Mucosa of descending colon (tissue), 3 donors: ENCODE measurements around the gene HSPA12B. TPM values are rescaled to one million over a fixed set of nuclear protein-coding genes. Genes with fewer than 3 reads are reported as not detected.
A peak's percentile ranks its signal among the peaks of the same experiment; 100 is the strongest.

Source experiments
- ATAC-seq: fragments of 200-7000 bp; cut with Tn5 transposase; one replicate; pipeline ENCODE4 v1.9.1; 2020; ENCODE audit warnings: mild to moderate bottlenecking, moderate library complexity
- DNase-seq, 3 donors: peaks; one replicate each; pipeline ENCODE4 v3.0.0-alpha.2; 2020
- H3K36me3 ChIP-seq: fragments of 200-600 bp; one replicate; pipeline ENCODE4 v1.8.0; 2021; ENCODE audit warnings: low read depth, mild to moderate bottlenecking
- H3K4me1 ChIP-seq: fragments of 200-600 bp; one replicate; pipeline ENCODE4 v1.8.0; 2021; ENCODE audit warnings: low read depth, mild to moderate bottlenecking
- H3K4me3 ChIP-seq: fragments of 200-600 bp; one replicate; pipeline ENCODE4 v1.8.0; 2021; ENCODE audit warnings: mild to moderate bottlenecking
- H3K9me3 ChIP-seq: fragments of 200-600 bp; one replicate; pipeline ENCODE4 v1.8.0; 2021; ENCODE audit warnings: mild to moderate bottlenecking
- CTCF ChIP-seq: fragments of 200-600 bp; IDR thresholded peaks from one replicate; pipeline ENCODE4 v1.8.0; 2022; ENCODE audit warnings: antibody characterized with exemption, mild to moderate bottlenecking
- intact Hi-C, 2 donors: fragments of 100-400 bp; cut with DNase I in 1 of 2; cut with micrococcal nuclease in 1 of 2; formaldehyde crosslinking; loops; one replicate each; pipeline versions ENCODE4 v1.11.0 to v1.11.1; 2022; cut with DNase I, micrococcal nuclease
- total RNA-seq, 3 donors: library from RNA; stranded (reverse); fragmentation: NEBNext Ultra II Directional in 2 of 3; extraction: Animal tissue kit (Norgen Biotek cat#: 25700) in 2 of 3; gene quantifications; one replicate each; pipeline versions ENCODE4 v1.2.1 to v1.2.4, GENCODE V29; 2021 to 2023
- donor health status: DM: no; HTN: no; CAD: no; lungs with moderate emphysema.
- donor health status: DM: no; HTN: no; CAD: no.
- donor health status: DM: no; HTN: yes; CAD: no.

Gene HSPA12B
- total RNA-seq, 3 donors from 2014 or later = 1.2 to 5.9 (median 3.4) TPM

- H3K36me3 ChIP-seq = no peaks in the 10 kb centered on the region
- intact Hi-C loops = no loop called here
- ATAC-seq (no peak), DNase-seq (peak in 1 of 3 donors; percentile 6)
- H3K4me3 ChIP-seq = no peak overlapping the region
- peaks cover 7% of the 10 kb centered on the region for H3K4me1 ChIP-seq
- TF ChIP-seq CTCF = no peak
- H3K9me3 ChIP-seq = no peaks in the 10 kb centered on the region
These were observed 5.9 kb downstream of the HSPA12B start for GRCh38 chr20:3738111-3739053.

- TF ChIP-seq CTCF = no peak
- Histone ChIP-seq H3K9me3 (no peaks in the 10 kb centered on the region), H3K4me3 (no peak overlapping the region), H3K36me3 (no peaks in the 10 kb centered on the region), H3K4me1 (peaks cover 3% of the 10 kb centered on the region)
- DNase-seq = peak in 1 of 3 donors; percentile 16
- ATAC-seq = no peak
- intact Hi-C loops = no loop called here
These were observed 6.8 kb downstream of the HSPA12B start for GRCh38 chr20:3739054-3739925.

GRCh38 chr20:3739926-3740451 is 7.5 kb downstream of the HSPA12B start:
- Histone ChIP-seq H3K36me3 (no peaks in the 10 kb centered on the region), H3K4me3 (no peak overlapping the region), H3K9me3 (no peaks in the 10 kb centered on the region), H3K4me1 (no peaks in the 10 kb centered on the region)
- ATAC-seq (no peak), DNase-seq (peak in 1 of 3 donors; percentile 13)
- TF ChIP-seq CTCF = no peak
- intact Hi-C loops = no loop called here

- TF ChIP-seq CTCF = no peak
- peak in 1 of 3 donors; percentile 17 for DNase-seq
- Histone ChIP-seq H3K36me3 (no peaks in the 10 kb centered on the region), H3K4me1 (no peaks in the 10 kb centered on the region), H3K9me3 (no peaks in the 10 kb centered on the region), H3K4me3 (no peak overlapping the region)
- intact Hi-C loops = no loop called here
- ATAC-seq = no peak
These were observed 8.3 kb downstream of the HSPA12B start for GRCh38 chr20:3740615-3741301.

- no peak for ATAC-seq
- no peaks in the 10 kb centered on the region for H3K9me3 ChIP-seq
- H3K4me3 ChIP-seq = no peak overlapping the region
- no peak for TF ChIP-seq CTCF
- intact Hi-C loops = no loop called here
- H3K36me3 ChIP-seq = no peaks in the 10 kb centered on the region
- peak in 1 of 3 donors; percentile 13 for DNase-seq
- H3K4me1 ChIP-seq = no peaks in the 10 kb centered on the region
These were observed 9.5 kb downstream of the HSPA12B start for GRCh38 chr20:3741836-3742458.
